Measurements from ENCODE around the gene HOXC5.
"Not testable (repeated sequence)": the region's sequence is repeated elsewhere in the genome, so short reads cannot be mapped to it uniquely, and the experiment has no call there.

The HOXC5 gene

DNA sequence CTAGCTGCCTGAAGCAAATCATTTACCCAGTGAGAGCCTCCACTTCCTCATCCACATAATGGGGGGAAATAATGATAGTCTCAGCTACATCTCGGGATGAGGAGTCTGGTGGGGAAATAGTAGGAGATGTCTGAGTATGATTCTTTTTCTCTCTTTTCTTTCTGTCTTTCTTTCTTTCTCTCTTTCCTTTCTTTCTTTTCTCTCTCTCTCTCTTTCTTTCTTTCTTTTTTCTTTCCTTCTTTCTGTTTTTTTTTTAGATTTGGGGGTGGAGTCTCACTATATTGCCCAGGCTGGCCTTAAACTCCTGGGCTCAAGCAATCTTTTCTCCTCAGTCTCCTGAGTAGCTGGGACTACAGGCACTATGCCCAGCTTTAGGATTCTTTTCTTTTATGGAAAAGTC is 33.6 kb downstream of the HOXC5 start:
- Histone ChIP-seq H3K4me1 (ENCODE audit: control insufficient read depth, insufficient read depth, low read length) (no peaks in the 10 kb centered on the region), H3K9ac (ENCODE audit: low read depth, low read length) (no peak overlapping the region), H3K36me3 (ENCODE audit: control insufficient read depth, insufficient read depth, low read length) (no peaks in the 10 kb centered on the region), H3K4me3 (ENCODE audit: low read depth, low read length) (no peak overlapping the region), H3K27me3 (ENCODE audit: control insufficient read depth, insufficient read depth, low read length) (peaks cover 88% of the 10 kb centered on the region), H3K9me3 (ENCODE audit: control insufficient read depth, insufficient read depth, low read length) (no peaks in the 10 kb centered on the region)

DNA sequence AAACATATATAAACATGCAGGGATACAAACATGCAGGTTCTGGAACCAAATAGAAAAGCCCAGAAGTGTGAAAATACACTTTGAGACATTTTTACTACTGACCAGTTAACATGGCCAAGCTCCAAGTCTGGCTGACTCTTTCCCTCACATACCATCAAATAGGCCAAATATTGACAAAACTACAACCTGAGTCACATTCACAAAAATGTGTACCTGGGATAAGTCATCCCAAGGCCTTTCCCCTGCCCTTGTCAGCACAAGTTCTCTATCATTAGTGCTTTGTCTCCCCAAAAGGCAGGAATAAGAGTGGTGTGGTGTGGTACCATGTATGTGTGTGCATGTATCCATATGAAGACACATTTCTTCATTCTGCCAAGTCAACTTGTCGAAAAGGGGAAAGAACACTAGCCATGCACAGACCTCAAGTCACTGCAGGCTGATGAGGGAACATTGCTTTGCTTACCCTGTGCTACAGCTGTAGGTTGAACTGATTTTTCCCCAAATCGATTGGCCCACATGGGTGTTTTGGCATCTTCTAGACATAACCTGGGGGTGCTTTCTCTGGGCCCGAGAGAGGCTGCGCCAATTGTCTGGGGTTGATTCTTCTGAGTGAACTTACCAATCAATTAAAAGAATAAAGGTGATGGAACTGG is 35.7 kb downstream of the HOXC5 start:
- H3K4me1 ChIP-seq (ENCODE audit: control insufficient read depth, insufficient read depth, low read length), result no peaks in the 10 kb centered on the region
- no peaks in the 10 kb centered on the region for H3K36me3 ChIP-seq (ENCODE audit: control insufficient read depth, insufficient read depth, low read length)
- peaks cover 88% of the 10 kb centered on the region for H3K27me3 ChIP-seq (ENCODE audit: control insufficient read depth, insufficient read depth, low read length)
- no peaks in the 10 kb centered on the region for H3K9me3 ChIP-seq (ENCODE audit: control insufficient read depth, insufficient read depth, low read length)
- no peak overlapping the region for H3K9ac ChIP-seq (ENCODE audit: low read depth, low read length)
- no peak overlapping the region for H3K4me3 ChIP-seq (ENCODE audit: low read depth, low read length)

DNA sequence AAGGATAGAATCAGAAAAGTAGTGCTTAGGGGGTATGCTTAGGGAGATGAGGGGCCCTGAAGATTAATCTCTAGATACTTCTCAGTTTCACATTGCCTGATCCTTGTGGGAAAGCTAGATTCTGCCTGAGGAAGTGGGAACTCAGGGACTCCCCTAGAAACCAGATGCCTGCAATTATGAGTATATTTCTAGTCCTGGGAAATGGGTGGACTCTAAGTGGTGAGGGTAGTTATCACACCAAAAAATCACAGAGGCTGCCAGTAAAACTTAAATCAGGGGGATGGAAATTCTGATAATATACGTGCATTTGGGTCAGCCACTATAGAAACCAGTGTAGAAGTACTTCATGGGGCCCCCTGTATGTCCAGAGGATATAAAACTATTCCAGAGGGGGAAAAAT is 39.1 kb downstream of the HOXC5 start:
- no peaks in the 10 kb centered on the region for H3K9me3 ChIP-seq (ENCODE audit: control insufficient read depth, insufficient read depth, low read length)
- H3K9ac ChIP-seq (ENCODE audit: low read depth, low read length), result no peak overlapping the region
- no peak overlapping the region for H3K4me3 ChIP-seq (ENCODE audit: low read depth, low read length)
- peaks cover 3% of the 10 kb centered on the region for H3K4me1 ChIP-seq (ENCODE audit: control insufficient read depth, insufficient read depth, low read length)
- peaks cover 78% of the 10 kb centered on the region for H3K27me3 ChIP-seq (ENCODE audit: control insufficient read depth, insufficient read depth, low read length)
- no peaks in the 10 kb centered on the region for H3K36me3 ChIP-seq (ENCODE audit: control insufficient read depth, insufficient read depth, low read length)

DNA sequence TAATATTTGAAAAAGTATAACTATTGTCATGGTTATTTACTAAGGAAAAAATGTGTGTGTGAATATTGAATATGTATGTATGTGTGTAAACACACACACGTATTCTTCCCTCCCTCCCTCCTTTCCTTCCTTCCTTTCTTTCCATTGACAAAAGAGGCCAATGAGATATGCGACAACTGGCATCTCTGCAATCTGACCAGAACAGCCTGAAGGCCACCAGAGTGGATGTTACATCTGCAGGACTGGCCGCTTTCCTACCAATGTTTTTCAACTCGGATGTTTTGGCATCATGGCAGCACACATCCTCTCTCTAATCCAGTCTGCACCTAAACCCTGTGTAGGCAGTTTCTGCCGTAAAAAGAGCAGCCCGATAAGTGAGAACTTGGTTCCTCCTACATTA is 41.5 kb downstream of the HOXC5 start:
- no peak overlapping the region for H3K4me3 ChIP-seq (ENCODE audit: low read depth, low read length)
- H3K36me3 ChIP-seq (ENCODE audit: control insufficient read depth, insufficient read depth, low read length), result no peaks in the 10 kb centered on the region
- no peaks in the 10 kb centered on the region for H3K9me3 ChIP-seq (ENCODE audit: control insufficient read depth, insufficient read depth, low read length)
- peaks cover 86% of the 10 kb centered on the region for H3K27me3 ChIP-seq (ENCODE audit: control insufficient read depth, insufficient read depth, low read length)
- H3K4me1 ChIP-seq (ENCODE audit: control insufficient read depth, insufficient read depth, low read length), result peaks cover 5% of the 10 kb centered on the region
- no peak overlapping the region for H3K9ac ChIP-seq (ENCODE audit: low read depth, low read length)

DNA sequence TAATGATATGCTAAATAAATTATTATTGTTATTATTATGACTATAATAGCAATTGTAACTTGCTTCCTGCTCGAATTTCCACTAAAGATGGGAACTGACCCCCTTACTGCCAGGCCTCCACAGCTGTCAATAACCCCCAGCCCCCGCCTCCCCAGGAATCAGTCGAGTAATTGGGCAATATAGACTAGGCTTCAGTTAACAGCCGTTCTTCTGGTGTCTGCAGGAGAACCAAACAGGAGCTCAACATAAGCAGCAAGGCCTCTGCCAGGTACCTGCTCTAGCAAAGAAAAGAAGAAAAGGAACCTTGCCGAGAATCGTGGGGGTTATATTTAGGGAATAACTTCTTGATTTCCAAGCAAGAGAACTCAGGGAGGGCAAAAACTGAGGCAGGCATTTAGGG is 42.6 kb downstream of the HOXC5 start:
- Histone ChIP-seq H3K9me3 (ENCODE audit: control insufficient read depth, insufficient read depth, low read length) (no peaks in the 10 kb centered on the region), H3K9ac (ENCODE audit: low read depth, low read length) (no peak overlapping the region), H3K36me3 (ENCODE audit: control insufficient read depth, insufficient read depth, low read length) (no peaks in the 10 kb centered on the region), H3K4me1 (ENCODE audit: control insufficient read depth, insufficient read depth, low read length) (peaks cover 5% of the 10 kb centered on the region), H3K27me3 (ENCODE audit: control insufficient read depth, insufficient read depth, low read length) (peaks cover 87% of the 10 kb centered on the region), H3K4me3 (ENCODE audit: low read depth, low read length) (no peak overlapping the region)

DNA sequence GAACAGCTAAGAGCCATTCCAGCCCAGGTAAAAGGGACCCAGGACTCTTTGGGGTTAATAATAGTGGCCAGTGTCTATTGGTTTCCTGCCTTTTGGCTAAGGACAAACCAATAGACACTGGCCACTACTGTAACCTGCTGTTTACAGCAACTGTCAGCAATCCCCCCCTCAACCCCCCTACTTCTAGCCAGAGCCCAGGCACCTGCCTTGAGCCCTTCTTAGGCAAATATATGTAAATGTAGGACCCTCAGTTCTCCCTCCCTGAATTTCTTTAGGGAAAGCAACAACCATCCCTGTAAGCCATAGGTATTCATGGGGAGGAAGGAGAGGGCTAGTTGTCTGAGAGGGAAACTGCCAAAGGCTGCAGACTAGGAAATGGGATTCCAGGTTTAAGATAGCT is 43.1 kb downstream of the HOXC5 start:
- Histone ChIP-seq H3K4me1 (ENCODE audit: control insufficient read depth, insufficient read depth, low read length) (peaks cover 5% of the 10 kb centered on the region), H3K9me3 (ENCODE audit: control insufficient read depth, insufficient read depth, low read length) (no peaks in the 10 kb centered on the region), H3K4me3 (ENCODE audit: low read depth, low read length) (no peak overlapping the region), H3K27me3 (ENCODE audit: control insufficient read depth, insufficient read depth, low read length) (peaks cover 87% of the 10 kb centered on the region), H3K9ac (ENCODE audit: low read depth, low read length) (no peak overlapping the region), H3K36me3 (ENCODE audit: control insufficient read depth, insufficient read depth, low read length) (no peaks in the 10 kb centered on the region)

DNA sequence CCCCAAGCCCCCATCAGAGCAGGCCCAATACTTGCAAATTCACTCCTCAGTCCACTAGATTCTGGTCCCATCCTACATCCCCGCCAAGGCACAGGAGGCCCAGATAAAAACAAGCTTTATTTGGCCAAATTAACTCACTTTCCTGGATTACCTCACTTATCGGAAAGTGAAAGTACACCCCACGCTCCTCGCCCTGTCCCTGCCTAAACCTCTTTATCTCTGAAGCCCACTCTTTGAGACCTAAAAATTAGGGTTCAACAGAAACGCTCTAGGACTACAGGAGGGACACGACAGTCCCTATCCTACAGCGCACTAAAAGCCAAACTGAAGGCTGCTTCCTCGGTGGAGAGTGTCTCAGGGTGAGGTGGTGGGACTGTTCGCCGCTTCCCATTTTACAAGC is 45.0 kb downstream of the HOXC5 start:
- Histone ChIP-seq H3K4me3 (ENCODE audit: low read depth, low read length) (peak overlapping the region; percentile 13), H3K27me3 (ENCODE audit: control insufficient read depth, insufficient read depth, low read length) (peaks cover 86% of the 10 kb centered on the region)
- H3K36me3 ChIP-seq (ENCODE audit: control insufficient read depth, insufficient read depth, low read length); H3K9me3 ChIP-seq (ENCODE audit: control insufficient read depth, insufficient read depth, low read length); H3K4me1 ChIP-seq (ENCODE audit: control insufficient read depth, insufficient read depth, low read length); H3K9ac ChIP-seq (ENCODE audit: low read depth, low read length): not testable (repeated sequence)

DNA sequence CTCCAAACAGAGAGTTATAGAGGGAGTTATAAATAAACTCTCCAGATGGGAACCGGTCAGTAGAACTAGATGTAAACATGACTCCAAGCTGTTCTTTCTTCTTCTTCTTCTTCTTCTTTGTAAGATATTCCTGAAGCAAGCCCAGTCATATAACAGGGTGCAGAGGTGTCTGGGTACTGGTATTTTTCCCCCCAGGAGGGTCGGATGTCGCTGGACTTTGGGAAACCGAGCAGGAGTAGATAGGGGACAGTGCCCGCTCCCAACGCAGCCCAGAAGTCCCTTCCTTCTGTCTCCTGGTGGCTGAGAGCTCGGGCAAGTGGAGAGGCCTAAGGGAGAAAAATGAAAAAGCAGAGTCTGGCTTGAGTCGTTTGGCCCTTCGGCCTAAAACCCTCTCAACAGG is 46.3 kb downstream of the HOXC5 start:
- H3K36me3 ChIP-seq (ENCODE audit: control insufficient read depth, insufficient read depth, low read length); H3K9ac ChIP-seq (ENCODE audit: low read depth, low read length); H3K9me3 ChIP-seq (ENCODE audit: control insufficient read depth, insufficient read depth, low read length); H3K4me1 ChIP-seq (ENCODE audit: control insufficient read depth, insufficient read depth, low read length): not testable (repeated sequence)
- H3K27me3 ChIP-seq (ENCODE audit: control insufficient read depth, insufficient read depth, low read length), result peaks cover 88% of the 10 kb centered on the region
- H3K4me3 ChIP-seq (ENCODE audit: low read depth, low read length), result peak overlapping the region; percentile 22

DNA sequence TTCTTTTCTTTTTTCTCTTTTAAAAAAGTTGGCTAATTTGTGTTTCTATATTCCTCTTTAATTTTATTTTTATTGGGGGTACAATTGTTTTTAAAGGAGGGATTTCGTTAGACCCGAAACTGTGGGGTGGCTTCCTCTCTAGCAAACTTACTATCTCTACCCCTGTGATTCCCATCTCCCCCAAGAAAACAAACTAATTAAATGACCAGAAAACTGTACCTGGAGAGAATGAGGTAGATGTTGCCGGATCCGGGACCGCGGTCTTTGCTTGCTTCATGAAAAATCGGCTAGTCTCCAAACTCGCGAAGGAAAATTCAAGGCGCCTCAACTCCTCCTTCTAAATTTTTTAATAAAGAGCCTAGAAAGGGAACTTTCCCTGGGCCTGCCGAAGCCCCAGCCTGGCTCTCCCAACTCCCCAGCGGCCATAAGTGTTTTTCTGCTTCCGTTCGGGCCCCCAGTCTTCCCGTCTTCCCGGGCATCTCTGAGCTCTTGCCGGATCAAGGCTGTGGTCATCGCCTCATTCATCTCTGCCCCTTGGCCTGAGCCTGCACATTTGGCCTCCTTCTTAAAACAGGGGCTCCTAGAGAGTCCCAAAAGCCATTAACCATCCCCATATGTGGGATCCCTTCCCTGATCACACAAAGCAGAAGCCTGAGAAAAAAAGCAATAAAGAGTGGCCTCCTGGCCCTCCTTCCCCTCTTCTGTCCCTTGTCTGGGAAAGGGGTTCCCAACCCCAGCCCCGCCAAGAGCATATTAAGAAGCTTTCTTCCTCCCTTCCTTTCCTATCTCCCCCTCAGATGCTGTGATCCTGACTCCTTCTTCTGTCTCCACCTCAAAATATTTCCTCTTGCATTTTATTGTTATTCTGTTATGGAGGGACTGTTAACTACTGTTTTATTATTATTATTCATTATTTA is 47.4 kb downstream of the HOXC5 start:
- peaks cover 94% of the 10 kb centered on the region for H3K27me3 ChIP-seq (ENCODE audit: control insufficient read depth, insufficient read depth, low read length)

DNA sequence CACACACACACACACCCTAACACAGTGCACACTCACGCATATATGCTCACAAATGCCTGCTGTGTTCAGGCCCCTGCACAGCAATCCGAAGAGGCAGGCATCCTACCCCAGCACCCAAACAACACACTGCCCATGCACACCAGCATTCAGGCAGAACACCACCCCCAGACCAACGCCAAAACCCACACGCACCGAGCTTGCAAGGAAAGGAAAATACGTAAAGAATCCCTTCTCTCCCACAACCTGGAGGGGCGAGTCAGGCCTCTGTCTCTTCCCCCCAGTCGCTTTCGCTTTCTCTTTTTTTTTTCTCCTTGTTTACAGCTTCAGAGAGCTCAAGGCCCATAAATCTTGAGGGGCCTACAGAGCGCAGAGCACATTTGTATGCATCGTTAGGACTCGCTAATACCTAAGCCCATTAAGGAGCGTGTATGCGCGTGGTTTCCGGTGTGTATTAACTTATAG is 48.2 kb downstream of the HOXC5 start:
- H3K27me3 ChIP-seq (ENCODE audit: control insufficient read depth, insufficient read depth, low read length), result peaks cover 97% of the 10 kb centered on the region

More for the DNA sequence above, 47.4 kb downstream of the HOXC5 start:
- not testable (repeated sequence) for H3K4me1 ChIP-seq (ENCODE audit: control insufficient read depth, insufficient read depth, low read length); H3K9ac ChIP-seq (ENCODE audit: low read depth, low read length); H3K9me3 ChIP-seq (ENCODE audit: control insufficient read depth, insufficient read depth, low read length); H3K4me3 ChIP-seq (ENCODE audit: low read depth, low read length); H3K36me3 ChIP-seq (ENCODE audit: control insufficient read depth, insufficient read depth, low read length)

DNA sequence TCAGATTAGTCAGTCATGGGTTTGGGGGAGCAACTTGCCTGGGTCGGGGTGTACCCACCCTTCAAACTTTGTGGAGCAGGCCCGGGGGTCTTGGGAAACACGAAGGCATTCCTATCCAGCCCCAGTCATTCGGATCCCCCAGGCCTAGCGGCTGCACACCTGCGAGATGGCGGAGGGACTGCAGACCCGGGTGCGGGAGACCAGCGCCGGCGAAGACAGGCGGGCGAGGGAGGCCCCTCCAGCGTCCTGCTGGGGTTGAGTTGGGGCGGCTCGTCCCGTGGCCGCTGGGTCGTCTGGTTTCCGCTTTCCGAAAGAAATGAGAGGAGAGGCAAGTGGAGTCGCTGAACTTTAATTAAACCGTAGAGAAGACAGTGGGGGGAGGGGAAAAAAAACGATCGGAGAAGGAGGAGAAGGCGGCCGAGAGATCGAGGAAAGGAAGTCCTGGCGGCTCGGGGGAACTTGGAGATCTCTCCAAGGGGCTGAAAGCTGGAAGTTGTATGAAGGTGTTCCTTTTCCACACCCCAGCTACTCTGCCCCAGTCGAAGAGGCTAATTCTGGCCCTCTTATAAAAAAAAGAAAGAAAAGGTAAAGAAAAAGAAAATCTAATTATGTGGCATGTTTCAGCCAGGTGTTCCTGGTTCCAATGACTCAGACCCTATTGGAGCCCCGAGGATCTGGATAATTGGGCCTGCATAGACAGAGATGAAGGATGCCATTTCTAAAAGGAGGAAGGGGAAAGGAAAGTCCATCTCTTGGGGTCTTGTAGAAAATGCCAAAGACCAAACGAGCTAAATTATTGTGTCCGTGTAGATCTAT is 48.9 kb downstream of the HOXC5 start:
- H3K9ac ChIP-seq (ENCODE audit: low read depth, low read length); H3K9me3 ChIP-seq (ENCODE audit: control insufficient read depth, insufficient read depth, low read length); H3K36me3 ChIP-seq (ENCODE audit: control insufficient read depth, insufficient read depth, low read length); H3K4me1 ChIP-seq (ENCODE audit: control insufficient read depth, insufficient read depth, low read length); H3K4me3 ChIP-seq (ENCODE audit: low read depth, low read length): not testable (repeated sequence)
- H3K27me3 ChIP-seq (ENCODE audit: control insufficient read depth, insufficient read depth, low read length), result peaks cover 98% of the 10 kb centered on the region

More for the DNA sequence above, 48.2 kb downstream of the HOXC5 start:
- H3K4me1 ChIP-seq (ENCODE audit: control insufficient read depth, insufficient read depth, low read length); H3K4me3 ChIP-seq (ENCODE audit: low read depth, low read length); H3K9me3 ChIP-seq (ENCODE audit: control insufficient read depth, insufficient read depth, low read length); H3K36me3 ChIP-seq (ENCODE audit: control insufficient read depth, insufficient read depth, low read length); H3K9ac ChIP-seq (ENCODE audit: low read depth, low read length): not testable (repeated sequence)

All from iPS-15b (cell line).